Measurements from ENCODE around the gene CEP135.

DNA sequence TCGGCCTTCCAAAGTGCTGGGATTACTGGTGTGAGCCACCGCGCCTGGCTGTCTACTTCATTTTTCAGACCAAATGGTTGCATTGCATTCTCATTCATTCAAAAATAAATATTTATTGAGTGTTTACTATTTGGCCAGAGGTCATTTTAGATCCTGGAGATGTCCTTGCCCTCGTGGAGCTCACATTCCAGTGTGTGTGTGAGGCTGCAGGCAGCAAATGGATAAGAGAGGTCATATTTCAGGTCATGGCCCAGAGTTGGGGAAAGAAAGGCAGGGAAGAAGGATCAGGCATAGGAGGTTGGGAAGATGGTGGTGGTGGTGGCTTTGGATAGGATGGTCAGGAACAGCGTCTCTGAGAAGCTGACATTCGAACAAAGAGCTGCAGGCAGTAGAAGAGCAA lies 119.1 kb downstream of the CEP135 start:
- TF ChIP-seq, protein P1, sequence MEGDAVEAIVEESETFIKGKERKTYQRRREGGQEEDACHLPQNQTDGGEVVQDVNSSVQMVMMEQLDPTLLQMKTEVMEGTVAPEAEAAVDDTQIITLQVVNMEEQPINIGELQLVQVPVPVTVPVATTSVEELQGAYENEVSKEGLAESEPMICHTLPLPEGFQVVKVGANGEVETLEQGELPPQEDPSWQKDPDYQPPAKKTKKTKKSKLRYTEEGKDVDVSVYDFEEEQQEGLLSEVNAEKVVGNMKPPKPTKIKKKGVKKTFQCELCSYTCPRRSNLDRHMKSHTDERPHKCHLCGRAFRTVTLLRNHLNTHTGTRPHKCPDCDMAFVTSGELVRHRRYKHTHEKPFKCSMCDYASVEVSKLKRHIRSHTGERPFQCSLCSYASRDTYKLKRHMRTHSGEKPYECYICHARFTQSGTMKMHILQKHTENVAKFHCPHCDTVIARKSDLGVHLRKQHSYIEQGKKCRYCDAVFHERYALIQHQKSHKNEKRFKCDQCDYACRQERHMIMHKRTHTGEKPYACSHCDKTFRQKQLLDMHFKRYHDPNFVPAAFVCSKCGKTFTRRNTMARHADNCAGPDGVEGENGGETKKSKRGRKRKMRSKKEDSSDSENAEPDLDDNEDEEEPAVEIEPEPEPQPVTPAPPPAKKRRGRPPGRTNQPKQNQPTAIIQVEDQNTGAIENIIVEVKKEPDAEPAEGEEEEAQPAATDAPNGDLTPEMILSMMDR (IDR thresholded peaks at IDR 0.05), result no peak
- TF ChIP-seq POLR2AphosphoS5 (IDR thresholded peaks at IDR 0.05) (no peak), POLR2A (IDR thresholded peaks at IDR 0.05) (no peak), EP300 (IDR thresholded peaks at IDR 0.05) (no peak)
